Measurements from ENCODE around the gene RNF114. TPM values are rescaled to one million over a fixed set of nuclear protein-coding genes. Genes with fewer than 3 reads are reported as not detected.

RNF114 gene
- total and polyA plus RNA-seq, 4 donors: 30.9 to 87.9 (median 40.9) TPM

DNA sequence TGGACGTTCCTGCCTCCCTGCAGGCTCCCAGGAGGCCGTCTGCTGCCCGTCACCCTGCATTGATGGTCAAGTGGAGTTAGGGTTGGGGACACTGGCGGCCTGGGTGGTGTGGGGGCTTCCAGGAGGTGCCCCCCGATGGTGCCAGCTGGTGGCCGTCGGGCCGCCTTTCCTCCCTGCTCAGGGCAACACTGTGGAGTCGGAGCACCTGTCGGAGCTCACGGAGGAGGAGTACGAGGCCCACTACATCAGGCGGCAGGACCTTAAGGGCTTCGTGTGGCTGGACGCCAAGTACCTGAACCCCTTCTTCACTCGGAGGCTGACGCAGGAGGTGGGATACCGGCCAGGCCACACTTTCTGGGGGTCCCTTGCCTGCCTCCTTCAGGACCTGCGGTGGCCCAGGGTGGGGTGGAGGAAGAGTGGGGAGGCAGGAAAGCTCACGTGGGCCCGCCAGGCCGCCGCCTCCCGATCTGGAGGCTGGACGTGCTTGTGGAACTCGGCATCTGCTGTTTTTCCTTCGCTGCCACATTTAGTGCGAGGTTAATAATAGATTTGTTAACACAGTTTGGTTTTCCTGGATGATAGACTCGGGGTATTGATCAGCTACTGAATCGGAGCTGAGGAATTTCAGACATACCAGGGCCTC lies 49.5 kb upstream of the RNF114 start:
- H3K4me3 ChIP-seq (ENCODE audit: low read depth in 1 of 3, low read length in 3 of 3): no peak overlapping the region
- no peak overlapping the region for H3K27ac ChIP-seq (ENCODE audit: low read depth in 1 of 2, low read length in 2 of 2)
- H3K9me3 ChIP-seq (ENCODE audit: control insufficient read depth in 4 of 4, low read length in 3 of 4): no peaks in the 10 kb centered on the region
- DNase-seq (ENCODE audit: low spot score): no peak
- H3K4me1 ChIP-seq (ENCODE audit: control insufficient read depth in 4 of 4, insufficient read depth in 4 of 4, low read length in 3 of 4): peaks cover 3 to 18% (median 10%) of the 10 kb centered on the region in 4 donors
- no peaks in the 10 kb centered on the region for H3K27me3 ChIP-seq (ENCODE audit: control insufficient read depth in 4 of 4, insufficient read depth in 4 of 4, low read length in 3 of 4)
- peaks cover 2 to 35% (median 11%) of the 10 kb centered on the region in 4 donors for H3K36me3 ChIP-seq (ENCODE audit: control insufficient read depth in 4 of 4, insufficient read depth in 3 of 4, low read depth in 1 of 4, low read length in 3 of 4)
- TF ChIP-seq EGR1 (IDR thresholded peaks at IDR 0.05; ENCODE audit: low read depth in 2 of 2) (no peak), YY1 (IDR thresholded peaks at IDR 0.05) (no peak), HNF4G (IDR thresholded peaks at IDR 0.05) (no peak), RAD21 (IDR thresholded peaks at IDR 0.05) (no peak), JUND (IDR thresholded peaks at IDR 0.05) (no peak), MAX (IDR thresholded peaks at IDR 0.05) (no peak), SP1 (IDR thresholded peaks at IDR 0.05) (no peak), REST (IDR thresholded peaks at IDR 0.05) (no peak)
- TF ChIP-seq, protein P1, sequence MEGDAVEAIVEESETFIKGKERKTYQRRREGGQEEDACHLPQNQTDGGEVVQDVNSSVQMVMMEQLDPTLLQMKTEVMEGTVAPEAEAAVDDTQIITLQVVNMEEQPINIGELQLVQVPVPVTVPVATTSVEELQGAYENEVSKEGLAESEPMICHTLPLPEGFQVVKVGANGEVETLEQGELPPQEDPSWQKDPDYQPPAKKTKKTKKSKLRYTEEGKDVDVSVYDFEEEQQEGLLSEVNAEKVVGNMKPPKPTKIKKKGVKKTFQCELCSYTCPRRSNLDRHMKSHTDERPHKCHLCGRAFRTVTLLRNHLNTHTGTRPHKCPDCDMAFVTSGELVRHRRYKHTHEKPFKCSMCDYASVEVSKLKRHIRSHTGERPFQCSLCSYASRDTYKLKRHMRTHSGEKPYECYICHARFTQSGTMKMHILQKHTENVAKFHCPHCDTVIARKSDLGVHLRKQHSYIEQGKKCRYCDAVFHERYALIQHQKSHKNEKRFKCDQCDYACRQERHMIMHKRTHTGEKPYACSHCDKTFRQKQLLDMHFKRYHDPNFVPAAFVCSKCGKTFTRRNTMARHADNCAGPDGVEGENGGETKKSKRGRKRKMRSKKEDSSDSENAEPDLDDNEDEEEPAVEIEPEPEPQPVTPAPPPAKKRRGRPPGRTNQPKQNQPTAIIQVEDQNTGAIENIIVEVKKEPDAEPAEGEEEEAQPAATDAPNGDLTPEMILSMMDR (IDR thresholded peaks at IDR 0.05; ENCODE audit: low read depth, low read length, missing input control): no peak
- TF ChIP-seq, protein P2, sequence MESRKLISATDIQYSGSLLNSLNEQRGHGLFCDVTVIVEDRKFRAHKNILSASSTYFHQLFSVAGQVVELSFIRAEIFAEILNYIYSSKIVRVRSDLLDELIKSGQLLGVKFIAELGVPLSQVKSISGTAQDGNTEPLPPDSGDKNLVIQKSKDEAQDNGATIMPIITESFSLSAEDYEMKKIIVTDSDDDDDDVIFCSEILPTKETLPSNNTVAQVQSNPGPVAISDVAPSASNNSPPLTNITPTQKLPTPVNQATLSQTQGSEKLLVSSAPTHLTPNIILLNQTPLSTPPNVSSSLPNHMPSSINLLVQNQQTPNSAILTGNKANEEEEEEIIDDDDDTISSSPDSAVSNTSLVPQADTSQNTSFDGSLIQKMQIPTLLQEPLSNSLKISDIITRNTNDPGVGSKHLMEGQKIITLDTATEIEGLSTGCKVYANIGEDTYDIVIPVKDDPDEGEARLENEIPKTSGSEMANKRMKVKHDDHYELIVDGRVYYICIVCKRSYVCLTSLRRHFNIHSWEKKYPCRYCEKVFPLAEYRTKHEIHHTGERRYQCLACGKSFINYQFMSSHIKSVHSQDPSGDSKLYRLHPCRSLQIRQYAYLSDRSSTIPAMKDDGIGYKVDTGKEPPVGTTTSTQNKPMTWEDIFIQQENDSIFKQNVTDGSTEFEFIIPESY (IDR thresholded peaks at IDR 0.05): no peak
- 87% methylated on average over 30 of the region's 30 CpGs for WGBS
- H3K9ac ChIP-seq (ENCODE audit: low read depth in 1 of 2, low read length in 2 of 2): no peak overlapping the region

- H3K9ac ChIP-seq (ENCODE audit: low read depth in 1 of 2, low read length in 2 of 2): no peak overlapping the region
- DNase-seq (ENCODE audit: low spot score): no peak
- WGBS: 94% methylated on average over 32 of the region's 32 CpGs
- peaks cover 2 to 29% (median 11%) of the 10 kb centered on the region in 4 donors for H3K36me3 ChIP-seq (ENCODE audit: control insufficient read depth in 4 of 4, insufficient read depth in 3 of 4, low read depth in 1 of 4, low read length in 3 of 4)
- H3K4me3 ChIP-seq (ENCODE audit: low read depth in 1 of 3, low read length in 3 of 3): no peak overlapping the region
- peaks cover 7 to 25% (median 14%) of the 10 kb centered on the region in 4 donors for H3K4me1 ChIP-seq (ENCODE audit: control insufficient read depth in 4 of 4, insufficient read depth in 4 of 4, low read length in 3 of 4)
- TF ChIP-seq YY1 (IDR thresholded peaks at IDR 0.05) (no peak), EGR1 (IDR thresholded peaks at IDR 0.05; ENCODE audit: low read depth in 2 of 2) (no peak), TAF1 (conservative IDR thresholded peaks at IDR 0.05) (no peak), NR2F2 (IDR thresholded peaks at IDR 0.05) (peak; percentile 21)
- no peaks in the 10 kb centered on the region for H3K27me3 ChIP-seq (ENCODE audit: control insufficient read depth in 4 of 4, insufficient read depth in 4 of 4, low read length in 3 of 4)
- no peaks in the 10 kb centered on the region for H3K9me3 ChIP-seq (ENCODE audit: control insufficient read depth in 4 of 4, low read length in 3 of 4)
- no peak overlapping the region for H3K27ac ChIP-seq (ENCODE audit: low read depth in 1 of 2, low read length in 2 of 2)
These were observed 48.7 kb upstream of the RNF114 start for GRCh38 chr20:49887251-49888211.
